ENCODE results near the gene C10orf90.

Gene C10orf90

GRCh38 chr10:126375299-126375698 is 295.2 kb downstream of the C10orf90 start:
- Histone ChIP-seq H3K9me3 (ENCODE audit: insufficient read depth, low read depth, low read length) (0 out of 2 replicates have a peak, but pooled peaks cover 7% of the 10 kb centered on the region), H3K4me1 (ENCODE audit: insufficient read depth, low read length, poor library complexity, severe bottlenecking) (no peaks in the 10 kb centered on the region), H3K36me3 (ENCODE audit: insufficient read depth, low read length) (no peaks in the 10 kb centered on the region), H2AFZ (ENCODE audit: low read length) (no peak overlapping the region), H3K4me3 (ENCODE audit: low read length, poor library complexity, severe bottlenecking) (no peak overlapping the region), H3K9me2 (replicated peaks; ENCODE audit: low read depth, low read length) (no peaks in the 10 kb centered on the region), H3K9ac (ENCODE audit: low read depth, low read length, poor library complexity, severe bottlenecking) (no peak overlapping the region), H3K79me2 (ENCODE audit: insufficient read depth, low read length) (no peaks in the 10 kb centered on the region), H3K4me2 (ENCODE audit: low read depth, low read length, poor library complexity, severe bottlenecking) (no peak overlapping the region), H3F3A (ENCODE audit: low read depth) (no peaks in the 10 kb centered on the region), H3K27me3 (ENCODE audit: insufficient read depth, low read length, poor library complexity, severe bottlenecking) (no peaks in the 10 kb centered on the region), H4K20me1 (ENCODE audit: insufficient read depth, low read length, poor library complexity, severe bottlenecking) (no peaks in the 10 kb centered on the region)
- TF ChIP-seq CTCF (conservative IDR thresholded peaks at IDR 0.05; ENCODE audit: low read length) (no peak), EZH2phosphoT487 (IDR thresholded peaks at IDR 0.05; ENCODE audit: borderline replicate concordance) (no peak)
